Activated CD8-positive, alpha-beta memory T cell treated with anti-CD3 and anti-CD28 coated beads for 48 hours (primary cell): ENCODE measurements around the gene NOL12.
"Not testable (repeated sequence)": the region's sequence is repeated elsewhere in the genome, so short reads cannot be mapped to it uniquely, and the experiment has no call there.

Source experiments
- DNase-seq, 3 experiments: peaks; one replicate each; pipeline ENCODE4 v3.0.0-alpha.2; 2020; ENCODE audit warnings: low read depth in 2 of 3, low spot score in 2 of 3

Gene NOL12

DNA sequence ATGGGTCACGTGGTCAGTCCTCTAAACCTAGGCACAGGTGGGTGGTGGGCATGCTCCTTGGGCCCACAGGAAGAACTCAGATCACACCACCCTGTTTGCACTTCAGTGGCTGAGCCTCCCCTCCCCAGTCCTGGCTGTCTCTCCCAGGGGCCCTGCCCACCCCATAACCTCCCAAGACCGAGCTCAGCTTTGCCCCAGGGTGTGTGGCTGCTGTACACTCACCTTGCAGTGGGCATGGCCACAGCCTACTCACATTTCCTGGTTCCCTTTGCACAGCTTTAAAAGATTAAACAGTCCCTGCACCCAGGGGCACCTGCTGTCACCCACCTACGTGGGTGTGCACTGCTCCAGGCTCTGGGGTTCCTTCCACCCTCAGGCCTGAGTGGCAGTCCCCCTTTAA is 24.5 kb downstream of the NOL12 start:
- no peak for DNase-seq

- no peak for DNase-seq
Measured at GRCh38 chr22:37711490-37711889, 25.3 kb downstream of the NOL12 start.

- no peak for DNase-seq
Measured at GRCh38 chr22:37713761-37714160, 27.6 kb downstream of the NOL12 start.

GRCh38 chr22:37714634-37715033 is 28.5 kb downstream of the NOL12 start:
- no peak for DNase-seq

GRCh38 chr22:37715760-37716159 is 29.6 kb downstream of the NOL12 start:
- no peak for DNase-seq

GRCh38 chr22:37716708-37717107 is 30.6 kb downstream of the NOL12 start:
- DNase-seq, result no peak

DNA sequence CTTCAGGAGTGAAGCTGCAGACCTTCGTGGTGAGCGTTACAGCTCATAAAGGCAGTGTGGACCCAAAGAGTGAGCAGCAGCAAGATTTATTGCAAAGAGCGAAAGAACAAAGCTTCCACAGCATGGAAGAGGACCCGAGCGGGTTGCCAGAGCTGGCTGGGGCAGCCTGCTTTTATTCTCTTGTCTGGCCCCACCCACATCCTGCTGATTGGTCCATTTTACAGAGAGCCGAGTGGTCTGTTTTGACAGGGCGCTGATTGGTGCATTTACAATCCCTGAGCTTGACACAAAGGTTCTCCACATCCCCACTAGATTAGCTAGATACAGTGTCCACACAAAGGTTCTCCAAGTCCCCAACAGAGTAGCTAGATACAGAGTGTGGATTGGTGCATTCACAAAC is 31.1 kb downstream of the NOL12 start:
- not testable (repeated sequence) for DNase-seq

DNA sequence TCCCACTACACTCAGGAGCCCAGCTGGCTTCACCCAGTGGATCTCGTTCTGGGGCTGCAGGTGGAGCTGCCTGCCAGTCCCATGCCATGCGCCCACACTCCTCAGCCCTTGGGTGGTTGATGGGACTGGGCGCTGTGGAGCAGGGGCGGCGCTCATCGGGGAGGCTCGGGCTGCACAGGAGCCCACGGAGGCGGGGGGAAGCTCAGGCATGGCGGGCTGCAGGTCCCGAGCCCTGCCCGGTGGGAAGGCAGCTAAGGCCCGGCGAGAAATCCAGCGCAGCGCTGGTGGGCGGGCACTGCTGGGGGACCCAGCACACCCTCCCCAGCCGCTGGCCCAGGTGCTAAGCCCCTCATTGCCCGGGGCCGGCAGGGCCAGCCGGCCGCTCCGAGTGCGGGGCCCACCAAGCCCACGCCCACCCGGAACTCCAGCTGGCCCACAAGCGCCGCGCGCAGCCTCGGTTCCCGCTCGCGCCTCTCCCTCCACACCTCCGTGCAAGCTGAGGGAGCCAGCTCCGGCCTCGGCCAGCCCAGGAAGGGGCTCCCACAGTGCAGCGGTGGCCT is 31.7 kb downstream of the NOL12 start:
- DNase-seq, result not testable (repeated sequence)

- no peak for DNase-seq
Measured at GRCh38 chr22:37725551-37726240, 39.6 kb downstream of the NOL12 start.

GRCh38 chr22:37726241-37726887 is 40.2 kb downstream of the NOL12 start:
- DNase-seq, result no peak

DNA sequence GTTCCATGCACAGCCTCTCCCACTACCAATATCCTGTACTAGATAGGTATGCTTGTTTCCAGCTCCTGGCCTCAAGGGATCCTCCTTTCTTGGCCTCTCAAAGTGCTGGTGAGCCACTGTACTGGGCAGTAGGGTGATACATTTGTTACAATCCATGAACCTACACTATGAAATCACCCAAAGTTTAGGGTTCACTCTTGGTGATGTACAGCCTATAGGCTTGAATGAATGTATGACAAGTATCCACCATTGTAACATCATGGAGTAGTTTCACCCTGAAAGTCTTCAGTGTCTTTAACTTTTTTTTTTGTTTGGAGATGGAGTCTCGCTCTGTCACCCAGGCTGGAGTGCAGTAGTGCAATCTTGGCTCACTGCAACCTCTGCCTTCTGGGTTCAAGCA is 42.5 kb downstream of the NOL12 start:
- no peak for DNase-seq

DNA sequence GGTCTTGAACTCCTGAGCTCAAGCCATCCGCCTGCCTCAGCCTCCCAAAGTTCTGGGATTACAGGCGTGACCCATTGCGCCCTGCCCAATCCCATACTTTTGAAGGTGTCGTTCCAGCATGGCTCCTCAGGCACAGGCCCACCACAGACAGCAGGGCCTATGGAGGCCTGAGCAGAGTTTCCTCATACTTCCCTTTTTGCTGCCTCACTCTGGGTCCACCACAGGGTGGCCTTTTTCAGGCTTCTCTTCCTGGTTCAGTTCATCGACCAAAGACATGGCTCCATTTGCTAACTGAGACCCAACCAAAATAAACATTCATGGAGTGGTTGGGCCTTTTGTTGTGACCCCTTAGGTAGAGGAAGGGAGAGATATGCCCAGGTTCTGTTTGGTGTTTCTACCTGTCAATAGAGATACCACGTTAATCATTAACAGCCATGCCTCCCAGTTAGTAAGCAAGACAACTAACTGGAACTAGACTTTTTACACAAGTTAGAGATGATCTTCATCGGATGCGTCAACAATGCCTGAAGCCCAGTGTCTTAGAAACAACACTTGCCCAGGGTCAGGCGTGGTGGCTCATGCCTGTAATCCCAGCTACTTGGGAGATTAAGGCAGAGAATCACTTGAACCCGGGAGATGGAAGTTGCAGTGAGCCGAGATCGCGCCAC is 45.8 kb downstream of the NOL12 start:
- no peak for DNase-seq

GRCh38 chr22:37732699-37733607 is 46.8 kb downstream of the NOL12 start:
- DNase-seq, result no peak

GRCh38 chr22:37733625-37734401 is 47.7 kb downstream of the NOL12 start:
- no peak for DNase-seq

DNA sequence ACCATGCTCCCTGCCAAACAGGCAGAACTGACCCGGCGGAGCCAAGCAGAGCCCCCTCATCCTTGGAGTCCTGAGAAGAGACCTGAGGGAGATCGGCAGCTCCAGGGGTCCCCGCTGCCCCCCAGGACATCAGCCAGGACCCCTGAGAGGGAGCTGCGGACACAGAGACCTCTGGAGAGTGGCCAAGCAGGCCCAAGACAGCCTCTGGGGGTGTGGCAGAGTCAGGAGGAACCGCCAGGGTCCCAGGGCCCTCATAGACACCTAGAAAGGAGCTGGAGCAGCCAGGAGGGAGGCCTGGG is 48.2 kb downstream of the NOL12 start:
- DNase-seq, result no peak

DNA sequence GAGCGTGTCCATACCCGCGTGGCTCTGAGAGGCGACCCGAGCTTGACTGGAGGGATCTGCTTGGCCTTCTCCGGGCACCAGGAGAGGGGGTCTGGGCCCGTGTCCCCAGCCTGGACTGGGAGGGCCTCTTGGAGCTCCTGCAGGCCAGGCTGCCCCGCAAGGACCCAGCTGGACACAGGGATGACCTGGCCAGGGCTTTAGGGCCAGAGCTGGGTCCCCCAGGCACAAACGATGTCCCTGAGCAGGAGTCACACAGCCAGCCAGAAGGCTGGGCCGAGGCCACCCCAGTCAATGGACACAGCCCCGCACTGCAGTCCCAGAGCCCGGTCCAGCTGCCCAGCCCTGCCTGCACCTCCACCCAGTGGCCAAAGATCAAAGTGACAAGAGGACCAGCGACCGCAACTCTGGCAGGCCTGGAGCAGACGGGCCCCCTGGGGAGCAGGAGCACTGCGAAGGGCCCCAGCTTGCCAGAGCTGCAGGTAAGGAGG is 48.9 kb downstream of the NOL12 start:
- no peak for DNase-seq

DNA sequence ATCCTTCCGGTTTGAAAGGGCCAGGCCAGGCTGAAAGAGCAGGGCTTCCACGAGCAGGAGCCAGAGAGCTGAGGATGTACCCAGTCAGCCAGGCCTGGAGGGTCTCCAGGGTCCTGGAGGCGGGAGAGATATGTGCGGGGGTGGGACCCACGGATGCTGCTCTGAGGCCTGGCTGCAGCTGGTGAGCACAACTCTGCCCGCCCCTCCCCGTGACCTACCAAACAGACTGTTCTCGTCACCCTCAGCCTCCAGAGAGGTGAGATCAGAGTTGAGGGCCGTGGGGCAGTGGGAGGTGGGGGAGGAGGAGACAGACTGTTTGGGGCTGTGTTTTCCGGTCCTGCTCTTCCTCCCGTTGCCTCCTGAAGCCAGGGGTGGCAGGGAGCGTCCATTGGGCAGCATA is 52.9 kb downstream of the NOL12 start:
- DNase-seq, result no peak

DNA sequence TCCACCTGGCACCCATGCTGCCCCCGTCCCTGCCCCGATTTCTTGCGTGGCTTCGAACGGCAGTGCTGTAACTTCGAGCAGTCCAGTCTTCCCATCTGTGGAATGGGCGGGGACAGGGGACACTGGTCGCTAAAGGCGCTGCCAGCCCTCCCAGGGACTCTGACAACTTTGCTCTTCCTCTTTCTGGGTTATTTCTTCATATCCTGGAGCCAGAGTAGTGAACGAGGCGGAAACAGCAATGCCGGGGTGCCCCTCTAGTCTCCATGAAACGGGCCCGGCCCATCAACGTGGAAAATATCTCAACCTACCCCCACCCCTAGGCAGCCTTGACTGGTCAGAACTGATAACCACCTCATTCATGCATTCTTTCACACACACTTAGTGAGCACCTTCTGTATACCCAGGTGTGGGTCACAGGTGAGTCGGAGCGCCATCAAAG is 53.5 kb downstream of the NOL12 start:
- no peak for DNase-seq

GRCh38 chr22:37740455-37741311 is 54.5 kb downstream of the NOL12 start:
- no peak for DNase-seq
